ENCODE data around the gene PPID. TPM values are rescaled to one million over a fixed set of nuclear protein-coding genes. Genes with fewer than 3 reads are reported as not detected.
A peak's percentile ranks its signal among the peaks of the same experiment; 100 is the strongest.
"Not testable (repeated sequence)": the region's sequence is repeated elsewhere in the genome, so short reads cannot be mapped to it uniquely, and the experiment has no call there.

The PPID gene
- total RNA-seq, 4 donors from 2014 or later = 12.0 to 21.1 (median 16.1) TPM

- TF ChIP-seq CTCF (IDR thresholded peaks at IDR 0.05) = no peak
- no peak for TF ChIP-seq EP300 (IDR thresholded peaks at IDR 0.05)
- no peak for TF ChIP-seq POLR2A (IDR thresholded peaks at IDR 0.05)
- peaks cover 0 to 95% (median 28%) of the 10 kb centered on the region in 3 donors for H3K36me3 ChIP-seq
- no peaks in the 10 kb centered on the region for H3K4me1 ChIP-seq
- H3K27me3 ChIP-seq = no peaks in the 10 kb centered on the region
- no peak for DNase-seq (ENCODE audit: low spot score in 2 of 2)
- no peak overlapping the region for H3K27ac ChIP-seq
- WGBS, 2 donors = 83 to 85% methylated on average over 4 of the region's 4 CpGs
- no peak overlapping the region for H3K4me3 ChIP-seq
- H3K9me3 ChIP-seq = no peaks in the 10 kb centered on the region
These were observed 8.3 kb downstream of the PPID start for GRCh38 chr4:158714937-158715336.

- H3K9me3 ChIP-seq; H3K27me3 ChIP-seq; H3K4me3 ChIP-seq; H3K27ac ChIP-seq; H3K4me1 ChIP-seq; DNase-seq (ENCODE audit: low spot score in 2 of 2): not testable (repeated sequence)
- peaks cover 0 to 96% (median 21%) of the 10 kb centered on the region in 3 donors for H3K36me3 ChIP-seq
- WGBS, 2 donors = 91 to 97% methylated on average over 4 of the region's 4 CpGs
These were observed 10.6 kb downstream of the PPID start for GRCh38 chr4:158712622-158713021.

- Histone ChIP-seq H3K36me3 (peaks cover 0 to 96% (median 21%) of the 10 kb centered on the region in 3 donors), H3K4me3 (no peak overlapping the region), H3K27ac (no peak overlapping the region), H3K4me1 (no peaks in the 10 kb centered on the region), H3K27me3 (no peaks in the 10 kb centered on the region), H3K9me3 (no peaks in the 10 kb centered on the region)
- TF ChIP-seq EP300 (IDR thresholded peaks at IDR 0.05) (no peak), CTCF (IDR thresholded peaks at IDR 0.05) (peak in 1 of 5 experiments; percentile 10), POLR2A (IDR thresholded peaks at IDR 0.05) (no peak)
- no peak for DNase-seq (ENCODE audit: low spot score in 2 of 2)
- 48 to 71% methylated on average over 1 of the region's 1 CpG for WGBS, 2 donors
These were observed 12.4 kb downstream of the PPID start for GRCh38 chr4:158710814-158711213.

GRCh38 chr4:158704274-158704673 lies 18.9 kb downstream of the PPID start:
- H3K27me3 ChIP-seq = no peaks in the 10 kb centered on the region
- no peak for TF ChIP-seq EP300 (IDR thresholded peaks at IDR 0.05)
- H3K27ac ChIP-seq = no peak overlapping the region
- no peak overlapping the region for H3K4me3 ChIP-seq
- no peaks in the 10 kb centered on the region for H3K4me1 ChIP-seq
- peaks cover 0 to 91% (median 0%) of the 10 kb centered on the region in 3 donors for H3K36me3 ChIP-seq
- DNase-seq (ENCODE audit: low spot score in 2 of 2) = no peak
- H3K9me3 ChIP-seq = no peaks in the 10 kb centered on the region
- 85 to 89% methylated on average over 4 of the region's 4 CpGs for WGBS, 2 donors

GRCh38 chr4:158688813-158689212 lies 34.4 kb downstream of the PPID start:
- TF ChIP-seq POLR2A (IDR thresholded peaks at IDR 0.05) = no peak
- no peak for TF ChIP-seq EP300 (IDR thresholded peaks at IDR 0.05)
- no peak for TF ChIP-seq CTCF (IDR thresholded peaks at IDR 0.05)
- Histone ChIP-seq H3K27me3 (no peaks in the 10 kb centered on the region), H3K9me3 (no peaks in the 10 kb centered on the region), H3K27ac (no peak overlapping the region), H3K36me3 (peaks cover 0 to 76% (median 0%) of the 10 kb centered on the region in 3 donors), H3K4me3 (no peak overlapping the region), H3K4me1 (no peaks in the 10 kb centered on the region)
- WGBS, 2 donors = 58 to 83% methylated on average over 1 of the region's 1 CpG
- no peak for DNase-seq (ENCODE audit: low spot score in 2 of 2)

GRCh38 chr4:158682066-158682465 lies 41.1 kb downstream of the PPID start:
- WGBS, 2 donors = 59 to 62% methylated on average over 2 of the region's 2 CpGs
- no peak for DNase-seq (ENCODE audit: low spot score in 2 of 2)
- no peak overlapping the region for H3K27ac ChIP-seq
- no peaks in the 10 kb centered on the region for H3K4me1 ChIP-seq
- no peaks in the 10 kb centered on the region for H3K27me3 ChIP-seq
- TF ChIP-seq POLR2A (IDR thresholded peaks at IDR 0.05) (no peak), EP300 (IDR thresholded peaks at IDR 0.05) (no peak), CTCF (IDR thresholded peaks at IDR 0.05) (no peak)
- no peaks in the 10 kb centered on the region for H3K9me3 ChIP-seq
- peaks cover 0 to 44% (median 0%) of the 10 kb centered on the region in 3 donors for H3K36me3 ChIP-seq
- no peak overlapping the region for H3K4me3 ChIP-seq
